Measurements from ENCODE around the gene SLC12A5.
A peak's percentile ranks its signal among the peaks of the same experiment; 100 is the strongest.
"Not testable (repeated sequence)": the region's sequence is repeated elsewhere in the genome, so short reads cannot be mapped to it uniquely, and the experiment has no call there.

The SLC12A5 gene

DNA sequence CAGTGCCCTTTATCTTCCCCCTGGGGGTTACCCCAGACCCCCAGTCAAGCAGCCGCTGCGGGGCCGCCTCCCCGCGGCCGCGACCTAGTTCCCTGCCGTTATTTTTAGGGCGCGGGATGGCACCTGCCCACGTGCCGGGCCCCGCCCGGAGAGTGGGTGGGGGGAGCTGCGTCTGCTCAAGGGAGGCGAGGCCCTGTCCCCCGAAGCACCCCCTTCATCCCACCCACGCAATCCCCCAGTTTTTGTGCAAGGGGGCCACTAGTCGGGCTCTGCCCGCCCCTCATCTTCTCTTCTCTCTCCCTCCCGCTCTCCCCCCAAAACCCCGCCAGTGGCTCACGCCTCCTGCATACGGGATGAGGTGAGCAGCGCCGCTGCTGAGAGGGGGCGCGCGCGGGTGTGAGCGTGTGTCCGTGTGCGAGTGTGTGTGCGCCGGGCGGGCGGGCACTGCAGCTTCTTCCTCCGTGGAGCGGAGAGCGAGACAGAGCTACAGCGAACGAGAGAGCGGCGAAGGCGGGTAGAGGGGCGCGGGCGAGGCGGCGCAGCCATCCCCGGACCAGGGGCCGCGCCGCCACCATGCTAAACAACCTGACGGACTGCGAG lies at the start of gene SLC12A5:
SLC12A5 (plus strand) TSS at position 444 of the 600 bp plus-strand sequence; CDS start at position 574, 130 bp downstream.
- no peak within 1 kb of the TSS for H3K4me3 ChIP-seq (ENCODE audit: control insufficient read depth, low read depth, low read length)
- no peak for TF ChIP-seq CTCF (IDR thresholded peaks at IDR 0.05; ENCODE audit: control insufficient read depth, insufficient read depth, low read depth, low read length, missing control alignments)
- no peak for DNase-seq (ENCODE audit: low read depth)

- DNase-seq (ENCODE audit: low read depth) = no peak
- TF ChIP-seq CTCF (IDR thresholded peaks at IDR 0.05; ENCODE audit: control insufficient read depth, insufficient read depth, low read depth, low read length, missing control alignments) = no peak
- no peak overlapping the region for H3K4me3 ChIP-seq (ENCODE audit: control insufficient read depth, low read depth, low read length)
These were observed 47.8 kb upstream of the SLC12A5 start for GRCh38 chr20:45981261-45981660.

- DNase-seq (ENCODE audit: low read depth) = no peak
- no peak overlapping the region for H3K4me3 ChIP-seq (ENCODE audit: control insufficient read depth, low read depth, low read length)
- TF ChIP-seq CTCF (IDR thresholded peaks at IDR 0.05; ENCODE audit: control insufficient read depth, insufficient read depth, low read depth, low read length, missing control alignments) = no peak
These were observed 45.7 kb upstream of the SLC12A5 start for GRCh38 chr20:45983279-45983743.

- H3K4me3 ChIP-seq (ENCODE audit: control insufficient read depth, low read depth, low read length) = no peak overlapping the region
- no peak for DNase-seq (ENCODE audit: low read depth)
- TF ChIP-seq CTCF (IDR thresholded peaks at IDR 0.05; ENCODE audit: control insufficient read depth, insufficient read depth, low read depth, low read length, missing control alignments) = peak; percentile 27
These were observed 43.4 kb upstream of the SLC12A5 start for GRCh38 chr20:45985573-45985972.

- DNase-seq (ENCODE audit: low read depth) = no peak
- H3K4me3 ChIP-seq (ENCODE audit: control insufficient read depth, low read depth, low read length) = no peak overlapping the region
- peak; percentile 91 for TF ChIP-seq CTCF (IDR thresholded peaks at IDR 0.05; ENCODE audit: control insufficient read depth, insufficient read depth, low read depth, low read length, missing control alignments)
These were observed 41.8 kb upstream of the SLC12A5 start for GRCh38 chr20:45987108-45987780.

GRCh38 chr20:45988830-45989229 lies 40.2 kb upstream of the SLC12A5 start:
- not testable (repeated sequence) for H3K4me3 ChIP-seq (ENCODE audit: control insufficient read depth, low read depth, low read length); DNase-seq (ENCODE audit: low read depth)

DNA sequence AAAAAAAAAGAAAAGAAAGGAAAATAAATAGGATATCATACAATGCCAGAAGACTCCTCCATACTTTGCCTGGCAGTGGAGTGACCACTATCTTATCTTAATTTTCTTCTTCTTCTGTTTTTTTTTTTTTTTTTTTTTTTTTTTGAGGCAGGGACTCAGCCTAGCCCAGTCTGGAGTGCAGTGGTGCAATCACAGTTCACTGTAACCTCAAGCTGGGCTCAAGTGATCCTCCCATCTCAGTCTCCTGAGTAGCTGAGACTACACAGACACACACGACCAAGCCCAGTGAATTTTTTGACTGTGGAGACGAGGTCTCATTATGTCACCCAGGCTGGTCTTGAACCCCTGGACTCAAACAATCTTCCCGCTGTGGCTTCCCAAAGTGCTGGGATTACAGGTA lies 37.4 kb upstream of the SLC12A5 start:
- DNase-seq (ENCODE audit: low read depth) = no peak
- TF ChIP-seq CTCF (IDR thresholded peaks at IDR 0.05; ENCODE audit: control insufficient read depth, insufficient read depth, low read depth, low read length, missing control alignments) = no peak
- H3K4me3 ChIP-seq (ENCODE audit: control insufficient read depth, low read depth, low read length) = no peak overlapping the region

Data from AG09309 (cell line).